HUDEP-2 (cell line): ENCODE measurements around the gene MYH9.

Source experiments
- DNase-seq, 76 experiments: peaks; one replicate each; lab custom pipeline; 2025; ENCODE audit not compliant: unreplicated experiment in 76 of 76; lab: John Stamatoyannopoulos, UW

The MYH9 gene

DNA sequence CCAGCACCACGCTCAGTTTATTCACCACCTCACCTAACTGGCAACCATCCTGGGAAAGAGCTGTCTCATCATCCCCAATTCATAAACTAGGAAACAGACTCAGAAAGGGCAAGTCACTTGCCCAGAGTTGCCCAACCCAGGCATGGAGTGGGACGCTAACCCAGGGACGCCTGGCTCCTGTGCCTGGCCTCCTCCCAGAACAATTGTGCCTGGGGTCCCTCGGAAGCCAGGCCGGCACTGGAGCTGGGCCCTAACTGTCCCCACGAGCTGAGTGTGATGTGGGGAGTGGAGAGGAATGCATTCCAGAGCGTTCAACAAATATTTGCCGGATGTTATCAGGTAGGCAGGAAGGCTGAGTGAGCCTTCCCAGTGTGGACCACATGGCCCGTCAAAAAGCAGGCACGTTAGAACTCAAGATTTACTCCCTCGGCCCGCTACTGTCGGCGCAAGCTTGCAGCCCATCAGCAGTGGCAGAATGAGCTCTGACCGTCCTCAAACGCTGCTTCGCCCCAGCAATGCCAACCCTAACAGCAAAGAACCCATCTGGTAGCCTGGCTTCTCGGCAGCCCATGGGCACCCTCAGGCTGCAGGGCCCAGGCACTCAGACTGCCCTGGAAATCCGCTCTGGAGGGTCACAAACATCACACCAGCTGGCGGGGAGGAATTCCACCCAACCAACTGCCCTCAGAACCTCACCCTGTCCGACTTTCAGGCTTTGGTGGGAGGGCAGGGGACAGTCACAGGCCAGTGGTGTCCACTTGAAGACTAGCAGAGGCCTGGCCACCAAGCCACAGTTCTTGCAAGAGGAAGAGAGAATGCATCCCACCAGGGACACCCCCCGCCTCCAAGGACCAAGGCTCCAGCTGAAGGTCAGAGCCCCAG is 35.6 kb downstream of the MYH9 start:
- DNase-seq, result no peak

DNA sequence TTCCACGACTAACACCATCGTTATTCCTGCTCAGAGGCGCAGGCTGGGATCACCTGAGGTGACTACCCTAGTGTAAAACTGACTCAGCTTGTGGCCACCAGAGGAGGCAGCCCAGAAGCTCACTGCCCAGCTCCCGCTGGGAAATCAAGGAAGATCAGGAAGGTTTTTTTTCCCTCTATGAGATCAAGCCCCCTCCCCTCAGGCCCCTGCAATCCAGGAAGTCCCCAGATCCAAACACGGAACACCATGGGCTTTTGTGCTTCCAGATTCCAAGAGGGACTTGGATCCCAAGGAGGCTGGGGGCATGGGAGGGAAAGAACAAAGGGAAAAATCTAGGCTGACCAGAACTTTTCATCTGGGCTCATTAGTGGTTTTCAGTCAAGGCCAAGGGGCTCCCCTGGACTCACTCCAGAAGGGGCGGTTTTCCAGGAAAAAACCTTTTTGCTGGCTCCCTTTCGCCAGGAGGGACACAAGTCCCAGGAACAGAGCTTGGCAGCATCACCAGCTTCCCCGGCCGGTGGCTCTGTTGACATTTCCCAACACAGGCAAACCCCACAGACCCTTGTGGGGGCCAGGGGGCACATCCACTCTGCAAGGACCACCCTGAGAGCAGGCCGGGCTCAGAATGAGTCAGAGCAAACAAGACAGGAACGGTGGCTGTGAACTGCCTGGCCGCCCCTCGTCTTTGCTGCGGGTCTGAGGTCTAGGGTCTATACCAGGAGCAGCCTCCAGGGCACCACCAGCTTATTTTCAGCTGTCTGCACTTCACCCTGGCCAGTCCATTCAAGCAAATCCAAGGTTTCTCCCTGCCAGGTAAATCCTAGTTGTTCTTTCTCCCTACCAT is 36.8 kb downstream of the MYH9 start:
- DNase-seq, result no peak

DNA sequence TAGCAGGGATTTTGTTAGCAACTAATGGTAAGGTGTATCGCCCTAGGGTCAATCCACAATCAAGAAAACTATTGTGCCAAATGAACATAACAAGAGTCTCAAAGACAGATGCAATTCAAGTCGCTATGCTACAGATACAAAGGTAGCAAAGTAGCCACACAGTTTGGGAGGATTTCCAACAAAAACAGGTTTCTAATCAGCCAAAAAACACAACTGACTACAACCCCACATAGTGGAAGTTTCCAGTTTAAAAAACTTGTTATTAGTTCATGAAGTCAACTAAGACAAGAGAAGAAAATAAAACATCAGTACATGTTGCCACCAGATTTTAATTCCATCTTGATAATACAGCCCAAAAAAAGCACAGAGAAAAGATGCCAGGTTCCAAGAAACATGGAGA is 38.0 kb downstream of the MYH9 start:
- no peak for DNase-seq

- no peak for DNase-seq
Observed at GRCh38 chr22:36348760-36349159, 39.0 kb downstream of the MYH9 start.

- DNase-seq, result no peak
Observed at GRCh38 chr22:36347094-36347493, 40.7 kb downstream of the MYH9 start.

DNA sequence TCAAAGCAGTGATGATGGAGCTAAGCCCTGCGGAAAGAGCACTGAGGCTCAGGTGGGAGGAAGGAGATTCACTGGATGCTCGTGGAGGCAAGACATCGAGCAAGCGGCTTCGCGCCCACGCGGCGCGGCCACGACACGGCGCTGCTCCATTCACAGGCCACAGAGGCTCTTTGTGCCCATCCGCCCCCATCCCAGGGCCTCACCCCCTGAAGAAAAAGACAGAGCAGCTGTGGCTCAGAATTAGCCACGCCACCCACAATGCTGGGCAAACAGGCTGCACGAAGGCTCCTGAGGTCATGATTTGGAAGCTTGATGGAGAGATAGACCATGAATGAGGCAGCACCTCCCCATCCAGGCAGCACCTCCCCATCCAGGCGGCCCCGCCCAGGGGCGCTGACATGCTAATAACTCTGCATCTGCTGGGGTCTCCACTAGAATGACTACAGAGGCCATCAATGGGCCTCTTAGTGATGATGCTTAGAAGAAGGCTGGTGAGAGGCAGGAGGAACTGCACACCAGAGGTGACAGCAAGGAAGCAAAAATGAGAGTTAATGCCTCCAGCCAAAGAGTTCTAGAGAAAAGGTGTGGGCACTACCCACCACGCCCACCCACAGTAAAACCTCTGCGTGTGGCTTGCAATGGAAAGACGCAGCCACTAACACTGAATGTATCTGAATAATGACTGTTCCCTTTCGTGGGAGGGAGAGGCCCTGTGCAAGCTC is 43.5 kb downstream of the MYH9 start:
- no peak for DNase-seq

DNA sequence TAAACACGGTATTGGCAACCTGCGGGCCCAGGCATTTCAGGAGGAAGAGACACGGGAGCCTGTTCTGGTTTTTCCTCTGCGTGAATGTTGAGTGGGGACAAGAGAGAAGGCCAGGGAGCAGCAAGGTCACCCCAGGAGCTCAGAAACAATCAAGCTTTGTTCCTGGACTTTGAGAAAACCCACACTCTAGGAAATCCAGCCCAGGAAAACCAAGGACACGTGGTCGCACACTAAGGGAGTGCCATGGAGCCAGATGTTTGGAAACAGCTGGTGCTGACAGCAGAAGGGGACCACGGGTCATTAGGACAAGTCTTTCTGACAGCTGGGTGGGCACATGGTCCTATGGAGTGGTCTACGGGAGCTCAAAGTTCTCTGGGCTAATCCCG is 44.1 kb downstream of the MYH9 start:
- no peak for DNase-seq

DNA sequence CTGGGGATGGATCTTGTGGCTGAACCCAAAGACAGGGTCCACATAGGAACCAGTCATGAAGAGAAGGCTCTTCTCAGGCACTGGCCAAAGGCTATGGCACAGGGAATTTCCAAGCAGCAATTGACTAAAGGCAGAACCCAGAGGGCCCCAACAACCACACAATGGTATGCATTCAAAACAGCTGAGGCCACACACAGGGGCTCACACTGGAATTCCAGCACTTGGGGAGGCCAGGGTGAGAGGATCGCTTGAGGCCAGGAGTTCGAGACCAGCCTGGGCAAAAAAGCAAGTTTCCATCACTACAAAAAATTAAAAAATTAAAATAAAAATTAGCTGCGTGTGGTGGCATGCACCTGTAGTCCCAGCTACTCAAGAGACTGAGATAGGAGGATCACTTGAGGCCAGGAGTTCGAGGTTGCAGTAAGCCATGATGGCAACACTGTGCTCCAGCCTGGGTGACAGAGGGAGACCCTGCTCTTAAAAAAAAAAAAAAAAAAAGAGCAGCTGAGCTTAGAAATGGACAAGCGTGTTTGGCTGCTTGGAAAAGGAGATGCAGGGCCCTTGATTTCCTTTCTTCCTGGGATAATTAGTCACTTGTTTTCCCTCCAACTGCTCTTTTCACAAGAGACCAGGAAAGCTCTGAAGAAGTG is 44.6 kb downstream of the MYH9 start:
- no peak for DNase-seq

- no peak for DNase-seq
Observed at GRCh38 chr22:36341640-36342041, 46.1 kb downstream of the MYH9 start.

- no peak for DNase-seq
Observed at GRCh38 chr22:36340621-36341020, 47.1 kb downstream of the MYH9 start.

- DNase-seq, result no peak
Observed at GRCh38 chr22:36339171-36340065, 48.3 kb downstream of the MYH9 start.

DNA sequence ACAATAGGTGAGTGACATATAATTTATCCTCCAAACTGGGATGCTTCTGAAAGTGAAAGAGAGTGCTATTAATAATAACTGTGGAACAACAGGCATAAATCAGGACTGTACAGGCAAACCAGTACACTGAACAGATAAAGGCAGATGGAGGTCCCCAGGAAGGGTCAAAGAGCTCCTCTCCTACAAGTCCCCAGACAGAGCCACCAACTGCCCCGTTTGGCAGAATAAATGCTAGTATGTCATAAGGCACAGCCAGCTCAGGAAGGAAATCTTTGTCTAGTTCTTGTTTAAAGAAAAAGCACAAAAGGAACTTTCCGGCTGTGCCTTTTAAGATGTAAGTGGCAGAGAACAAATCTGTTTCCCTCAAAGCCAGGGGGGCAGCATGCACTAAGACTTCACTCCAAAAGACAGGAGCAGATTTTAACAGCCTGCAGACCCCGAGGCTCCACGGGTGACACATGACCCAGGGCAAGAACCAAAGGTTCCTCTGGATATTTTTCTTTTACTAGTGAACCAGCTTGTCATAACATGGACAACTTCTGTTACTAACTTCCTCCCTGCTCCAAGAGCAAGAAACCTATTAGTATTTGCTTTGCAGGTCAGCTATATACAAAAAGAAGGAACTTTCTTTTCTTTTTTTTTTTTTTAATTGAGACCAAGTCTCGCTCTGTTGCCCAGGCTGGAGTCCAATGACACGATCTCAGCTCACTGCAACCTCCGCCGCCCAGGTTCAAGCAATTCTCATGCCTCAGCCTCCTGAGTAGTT is 50.2 kb downstream of the MYH9 start:
- no peak for DNase-seq

DNA sequence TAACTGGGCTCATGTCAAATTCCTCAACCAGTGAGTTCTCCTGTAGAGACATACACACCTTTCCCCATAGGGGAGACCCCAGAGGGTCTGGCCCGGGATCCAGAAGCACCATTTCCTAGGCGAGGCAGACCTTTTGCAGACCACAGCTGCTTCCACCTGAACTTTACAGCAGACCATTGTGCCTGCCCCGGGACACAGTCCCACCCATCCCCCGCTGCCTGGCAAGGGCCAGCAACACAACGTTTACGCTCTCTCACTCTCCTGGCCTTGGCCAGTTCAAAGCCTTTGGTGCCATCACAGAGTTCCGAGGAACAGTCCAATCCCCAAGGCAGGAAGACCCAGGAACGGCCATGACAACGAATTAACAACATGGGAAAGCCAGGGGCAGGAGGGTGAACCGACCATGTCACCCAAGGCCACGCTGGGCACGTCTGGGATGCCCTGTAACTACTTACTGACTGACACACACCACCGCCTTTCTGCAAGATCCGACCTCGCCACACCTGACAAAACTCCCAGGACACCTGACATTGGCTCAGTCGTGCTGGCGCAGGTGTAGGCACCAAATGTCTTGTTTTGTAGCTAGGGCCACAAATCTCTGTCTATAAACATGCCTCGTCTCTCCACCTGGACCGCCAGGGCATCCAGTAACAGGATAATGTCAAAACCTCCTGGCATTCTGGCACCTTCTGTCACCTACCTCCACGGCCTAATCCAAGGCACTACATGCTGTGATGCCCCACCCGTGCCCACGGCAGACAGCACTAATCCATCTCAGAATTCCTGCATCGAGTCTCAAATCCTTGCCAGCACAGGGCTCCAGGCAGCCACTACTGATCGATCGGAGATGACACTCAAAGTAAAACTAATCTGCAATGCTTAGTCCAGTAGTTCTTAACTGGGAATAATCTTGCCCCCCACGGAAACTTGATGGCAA is 51.3 kb downstream of the MYH9 start:
- DNase-seq, result no peak

DNA sequence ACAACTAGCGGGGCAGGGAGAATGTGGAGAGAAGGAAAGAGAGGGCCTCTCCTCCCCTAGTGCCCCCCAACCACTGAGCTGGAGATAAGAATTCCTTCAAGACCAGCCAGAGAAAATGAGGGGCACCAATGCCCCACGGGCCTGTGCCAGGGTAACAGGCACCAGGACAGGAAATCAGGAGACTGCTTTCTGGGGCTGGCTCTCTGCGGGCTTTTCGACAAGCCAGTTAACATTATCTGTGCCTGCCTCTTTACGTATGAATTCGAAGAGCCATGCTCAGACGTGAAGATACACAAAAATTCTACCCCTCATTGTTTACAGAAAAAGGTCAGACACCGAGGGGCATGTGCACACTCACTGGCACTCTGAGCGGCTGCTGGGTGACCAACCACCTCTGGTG is 52.1 kb downstream of the MYH9 start:
- DNase-seq, result no peak

DNA sequence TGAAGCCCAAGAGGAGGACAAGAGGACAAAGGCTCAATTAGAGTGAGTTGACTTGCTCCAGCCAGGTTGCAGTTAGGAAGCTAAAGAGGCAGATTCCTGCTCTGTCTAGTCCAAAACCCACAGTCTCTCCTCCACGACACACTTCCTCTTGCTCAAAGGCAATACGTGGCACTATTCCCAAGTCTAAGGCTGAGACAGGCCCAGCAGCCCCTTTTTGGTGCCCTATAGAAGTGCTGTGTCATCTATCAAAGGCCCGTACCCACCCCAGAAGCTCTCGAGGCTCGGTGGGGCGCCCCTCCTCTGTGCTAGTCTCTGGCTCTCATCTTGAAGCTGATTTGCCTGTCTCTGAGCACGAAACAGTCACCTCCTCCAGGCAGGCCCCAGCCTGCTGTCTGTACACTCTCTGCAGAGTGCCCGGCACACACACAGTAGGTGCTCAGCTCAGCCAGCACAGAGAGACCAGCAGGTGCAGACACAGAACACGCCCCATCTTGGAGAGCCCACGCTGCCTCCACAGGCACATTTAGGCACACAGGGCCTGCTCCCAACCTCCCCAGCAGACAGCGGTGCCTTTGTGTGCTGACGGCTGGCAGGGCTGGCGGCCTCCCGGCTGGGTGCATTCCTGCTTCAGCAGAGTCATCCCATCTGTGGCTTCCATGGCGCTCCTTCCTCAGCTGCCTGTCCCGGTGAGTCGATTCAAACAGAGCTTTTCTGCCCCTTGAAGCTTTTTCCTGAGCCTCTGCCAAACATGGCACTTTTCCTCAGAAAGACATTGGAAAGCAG is 52.8 kb downstream of the MYH9 start:
- peak in 46 of 76 experiments; percentile 14 to 67 (median 40) for DNase-seq

GRCh38 chr22:36334081-36334820 is 53.5 kb downstream of the MYH9 start:
- DNase-seq, result peak in 34 of 76 experiments; percentile 8 to 44 (median 28)
